Urinary bladder (tissue), 4 donors: ENCODE results near the gene BBS10. TPM values are rescaled to one million over a fixed set of nuclear protein-coding genes. Genes with fewer than 3 reads are reported as not detected.
"Not testable (repeated sequence)": the region's sequence is repeated elsewhere in the genome, so short reads cannot be mapped to it uniquely, and the experiment has no call there.

Experiments
- DNase-seq: peaks from one replicate; pipeline ENCODE4 v3.0.0-alpha.2; 2015; ENCODE audit errors: extremely low spot score
- H3K27ac ChIP-seq: one replicate; pipeline ENCODE4 v1.5.1; 2013; ENCODE audit warnings: low read depth, mild to moderate bottlenecking, moderate library complexity
- H3K36me3 ChIP-seq: one replicate; pipeline ENCODE4 v1.6.1; 2013; ENCODE audit warnings: mild to moderate bottlenecking, moderate library complexity; ENCODE audit not compliant: insufficient read depth
- H3K4me1 ChIP-seq: one replicate; pipeline ENCODE4 v1.6.1; 2013; ENCODE audit warnings: mild to moderate bottlenecking, moderate library complexity; ENCODE audit not compliant: insufficient read depth
- H3K4me3 ChIP-seq: one replicate; pipeline ENCODE4 v1.5.1; 2013; ENCODE audit warnings: low read depth, low read length
- WGBS: extraction: QIAGEN DNeasy Blood & Tissue Kit; methylation state at CpG from one replicate; pipeline ENCODE4 v1.1.7; 2013; 5-methylcytosine and 5-hydroxymethylcytosine counted together
- polyA plus RNA-seq: library from polyadenylated mRNA; stranded (reverse); fragments of 200-250 nt; gene quantifications from one replicate; pipeline ENCODE4 v1.2.3, GENCODE V29; 2013
- total RNA-seq: library from RNA; depleted of rRNA; stranded (reverse); fragments of >200 nt; gene quantifications from one replicate; pipeline ENCODE4 v1.2.3, GENCODE V29; 2014
- donor health status: healthy with polysubstance abuse.
- donor health status: healthy.

BBS10 gene
- total RNA-seq (32.8 TPM), polyA plus RNA-seq (9.1 TPM)

DNA sequence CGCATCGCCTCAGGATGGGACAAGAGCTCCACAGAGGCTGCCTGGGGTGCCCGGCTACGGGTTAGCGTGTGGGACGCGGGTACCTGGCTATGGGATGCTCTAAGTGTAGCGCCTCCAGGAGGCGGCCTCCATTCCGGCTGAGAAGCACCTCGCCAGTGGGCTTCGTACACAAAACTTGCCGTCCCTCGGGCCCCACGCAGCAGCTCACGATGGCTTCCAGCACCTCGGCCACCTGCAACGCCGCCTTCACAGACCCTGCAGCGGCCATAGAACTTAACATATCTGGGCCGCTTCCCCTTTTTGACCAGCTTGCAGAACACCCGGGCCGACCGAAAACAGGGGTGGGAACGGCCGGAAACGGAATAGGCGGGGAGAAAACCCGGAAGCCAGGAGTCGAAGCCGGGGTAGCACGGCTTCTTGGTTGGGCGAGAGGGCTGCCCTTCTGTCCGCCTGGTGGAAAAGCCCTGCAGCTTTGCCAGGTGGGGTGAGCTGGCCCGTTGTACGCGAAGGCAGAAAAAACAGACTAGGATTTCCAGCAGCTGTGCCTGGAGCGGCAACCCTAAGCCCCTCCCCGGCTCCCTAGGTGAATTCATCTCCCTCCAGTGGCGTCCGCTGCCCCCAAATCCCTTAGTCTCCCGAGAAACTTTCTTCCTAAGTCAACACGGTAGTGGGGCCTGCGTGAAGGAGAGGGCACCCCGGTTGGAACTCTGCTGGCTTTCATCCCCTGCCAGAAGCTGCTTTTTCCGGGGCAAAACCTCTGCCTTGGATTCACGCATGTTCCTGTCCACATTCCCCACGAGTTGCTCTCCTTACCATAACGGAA is at the start of gene BBS10:
BBS10 (minus strand) TSS at position 337 of the 823 bp plus-strand sequence; CDS start at position 280, 57 bp downstream.
- no peaks in the 10 kb centered on the region for H3K4me1 ChIP-seq
- under 1% methylated on average over 49 of the region's 49 CpGs for WGBS
- peak; percentile 78 for DNase-seq
- peak within 1 kb of the TSS; percentile 80 for H3K27ac ChIP-seq
- H3K36me3 ChIP-seq = no peaks in the 10 kb centered on the region
- H3K4me3 ChIP-seq = peak within 1 kb of the TSS; percentile 73

DNA sequence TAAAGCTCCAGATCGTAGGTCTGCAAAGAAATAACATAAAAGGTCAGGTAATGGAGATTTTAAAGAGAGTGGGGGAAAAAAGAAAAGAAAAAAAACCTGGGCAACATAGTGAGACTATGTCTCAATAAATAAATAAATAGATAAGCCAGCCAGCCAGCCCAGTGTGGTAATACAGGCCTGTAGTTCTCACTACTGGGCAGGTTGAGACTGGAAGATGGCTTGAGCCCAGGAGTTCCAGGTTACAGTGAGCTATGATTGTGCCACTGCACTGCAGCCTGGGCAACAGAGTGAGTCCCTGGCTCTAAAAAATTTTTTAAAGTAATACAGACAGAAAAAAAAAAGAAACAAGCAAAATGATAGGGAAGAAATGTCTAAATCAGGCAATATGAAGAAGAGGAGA is 43.2 kb upstream of the BBS10 start:
- H3K27ac ChIP-seq = no peak overlapping the region
- no peaks in the 10 kb centered on the region for H3K4me1 ChIP-seq
- DNase-seq = no peak
- 85% methylated on average over 1 of the region's 1 CpG for WGBS
- peaks cover 8% of the 10 kb centered on the region for H3K36me3 ChIP-seq
- no peak overlapping the region for H3K4me3 ChIP-seq

DNA sequence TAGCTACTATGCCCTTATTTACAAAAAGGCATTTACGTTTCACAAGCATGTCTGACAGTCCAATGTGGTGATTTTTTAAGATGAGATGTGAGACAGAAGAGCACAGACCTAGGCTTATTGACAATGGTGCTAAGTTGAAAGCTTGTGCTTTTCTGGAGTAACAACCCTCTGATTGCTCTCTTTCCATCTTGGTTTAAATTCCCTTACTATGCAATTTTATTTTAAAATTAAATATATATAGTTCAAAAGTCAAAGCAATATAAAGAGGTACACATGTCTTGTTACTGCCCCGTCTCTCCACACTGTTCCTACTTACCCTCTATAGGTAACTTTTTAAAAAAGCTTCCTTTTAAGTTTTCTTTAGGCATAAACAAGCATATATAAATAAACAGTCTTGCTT is 39.4 kb upstream of the BBS10 start:
- 94% methylated on average over 2 of the region's 2 CpGs for WGBS
- peaks cover 9% of the 10 kb centered on the region for H3K36me3 ChIP-seq
- H3K4me1 ChIP-seq = no peaks in the 10 kb centered on the region

DNA sequence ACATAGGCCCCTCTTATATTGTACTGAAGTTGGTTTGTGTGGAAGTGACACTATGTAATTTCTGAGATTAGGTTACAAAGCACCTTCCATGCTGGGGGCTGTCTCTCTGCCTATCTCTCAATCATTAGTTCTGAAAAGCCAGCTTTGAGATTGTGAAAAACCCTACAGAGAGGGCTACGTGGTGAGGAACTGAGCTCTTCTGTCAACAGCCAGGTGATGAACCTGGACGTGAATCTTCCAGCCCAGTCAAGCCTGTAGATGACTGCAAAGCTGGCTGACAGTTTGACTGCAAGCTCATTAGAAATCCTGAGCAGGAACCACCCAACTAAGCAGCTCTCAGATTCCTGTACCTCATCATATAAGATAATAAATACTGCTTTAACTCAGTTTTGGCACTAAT is 36.3 kb upstream of the BBS10 start:
- DNase-seq = no peak
- Histone ChIP-seq H3K36me3 (peaks cover 4% of the 10 kb centered on the region), H3K4me3 (no peak overlapping the region), H3K4me1 (no peaks in the 10 kb centered on the region), H3K27ac (no peak overlapping the region)
- WGBS = 94% methylated on average over 2 of the region's 2 CpGs

More for the DNA sequence above, 39.4 kb upstream of the BBS10 start:
- DNase-seq = no peak
- Histone ChIP-seq H3K27ac (no peak overlapping the region), H3K4me3 (no peak overlapping the region)

DNA sequence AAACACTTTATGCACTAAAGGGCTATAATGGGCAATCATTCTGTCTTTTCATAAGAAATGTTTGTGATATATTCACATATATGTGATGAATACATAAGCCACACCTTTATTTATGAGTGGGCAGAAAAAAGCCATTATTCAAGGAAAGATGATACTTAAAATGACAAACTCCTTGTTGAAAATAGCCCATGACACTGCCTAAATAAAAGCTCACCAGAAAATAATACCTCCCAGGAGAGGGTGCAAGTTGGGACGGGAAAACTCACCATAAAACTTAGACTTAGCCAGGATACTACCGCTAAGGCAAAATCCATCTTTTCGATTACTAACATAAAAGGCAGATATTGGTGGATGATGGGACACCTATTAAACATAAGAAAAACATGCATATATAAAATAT is 35.8 kb upstream of the BBS10 start:
- Histone ChIP-seq H3K36me3 (peaks cover 2% of the 10 kb centered on the region), H3K27ac (no peak overlapping the region), H3K4me1 (no peaks in the 10 kb centered on the region), H3K4me3 (no peak overlapping the region)
- WGBS = 95% methylated on average over 3 of the region's 3 CpGs
- no peak for DNase-seq

- 98% methylated on average over 1 of the region's 1 CpG for WGBS
- no peak overlapping the region for H3K4me3 ChIP-seq
Measured at GRCh38 chr12:76379261-76379660, 31.0 kb upstream of the BBS10 start.

GRCh38 chr12:76376876-76377275 is 28.7 kb upstream of the BBS10 start:
- not testable (repeated sequence) for H3K27ac ChIP-seq, H3K4me1 ChIP-seq, H3K4me3 ChIP-seq, H3K36me3 ChIP-seq, DNase-seq
- 97% methylated on average over 1 of the region's 1 CpG for WGBS

More at GRCh38 chr12:76379261-76379660, 31.0 kb upstream of the BBS10 start:
- no peaks in the 10 kb centered on the region for H3K4me1 ChIP-seq
- no peak for DNase-seq
- H3K36me3 ChIP-seq = no peaks in the 10 kb centered on the region
- H3K27ac ChIP-seq = no peak overlapping the region

DNA sequence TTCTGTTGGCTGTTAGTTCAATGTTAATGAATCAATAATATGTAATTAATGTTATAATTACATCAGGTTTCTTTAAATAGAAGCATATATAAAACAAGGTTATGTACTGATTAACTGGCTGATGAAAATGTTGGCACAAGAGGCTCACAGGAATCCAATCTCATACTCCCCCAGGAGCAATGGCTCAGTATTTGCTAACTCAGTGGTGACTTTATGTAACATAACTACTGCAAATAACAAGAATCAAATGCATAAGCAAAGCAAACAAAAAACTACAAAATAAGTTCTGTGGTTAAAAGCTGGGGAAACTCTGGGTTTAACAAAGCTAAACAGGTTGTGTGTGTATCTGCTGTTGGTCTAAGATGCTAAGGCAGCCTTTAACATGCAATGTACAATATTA is 27.7 kb upstream of the BBS10 start:
- no peak for DNase-seq
- Histone ChIP-seq H3K4me1 (no peaks in the 10 kb centered on the region), H3K4me3 (no peak overlapping the region), H3K36me3 (no peaks in the 10 kb centered on the region), H3K27ac (no peak overlapping the region)

GRCh38 chr12:76375470-76375869 is 27.3 kb upstream of the BBS10 start:
- 100% methylated on average over 1 of the region's 1 CpG for WGBS
- DNase-seq = no peak
- Histone ChIP-seq H3K36me3 (no peaks in the 10 kb centered on the region), H3K27ac (no peak overlapping the region), H3K4me3 (no peak overlapping the region), H3K4me1 (no peaks in the 10 kb centered on the region)

DNA sequence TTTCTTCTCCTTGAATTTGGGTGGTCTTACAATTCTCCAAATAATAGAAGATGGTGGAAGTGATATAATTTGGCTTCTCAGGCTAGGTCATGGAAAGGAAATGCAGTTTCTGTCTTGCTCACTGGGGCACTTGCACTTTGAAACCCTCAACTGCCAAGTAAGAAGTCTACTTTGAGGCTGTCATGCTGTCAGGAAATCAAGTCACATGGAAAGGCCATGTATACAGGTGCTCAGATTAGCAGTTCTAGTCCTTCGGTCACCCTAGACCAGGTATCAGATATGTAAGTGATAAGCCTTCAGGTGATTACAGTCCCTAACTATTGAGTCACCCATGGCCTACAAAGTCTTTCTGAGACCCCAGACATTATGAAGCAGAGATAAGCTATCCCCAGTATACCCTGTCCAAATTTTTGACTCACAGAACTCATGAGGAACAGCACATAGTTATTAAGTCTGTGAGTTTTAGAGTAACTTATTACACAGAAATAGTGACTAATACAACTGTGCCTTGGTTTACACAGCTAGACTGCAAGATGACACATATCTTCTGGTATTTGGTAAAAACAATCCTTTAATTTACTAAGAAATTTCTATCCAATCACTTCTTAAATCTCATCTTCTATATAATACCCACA is 26.3 kb upstream of the BBS10 start:
- Histone ChIP-seq H3K27ac (no peak overlapping the region), H3K4me3 (no peak overlapping the region), H3K4me1 (no peaks in the 10 kb centered on the region), H3K36me3 (no peaks in the 10 kb centered on the region)
- DNase-seq = no peak
- WGBS = 97% methylated on average over 1 of the region's 1 CpG

DNA sequence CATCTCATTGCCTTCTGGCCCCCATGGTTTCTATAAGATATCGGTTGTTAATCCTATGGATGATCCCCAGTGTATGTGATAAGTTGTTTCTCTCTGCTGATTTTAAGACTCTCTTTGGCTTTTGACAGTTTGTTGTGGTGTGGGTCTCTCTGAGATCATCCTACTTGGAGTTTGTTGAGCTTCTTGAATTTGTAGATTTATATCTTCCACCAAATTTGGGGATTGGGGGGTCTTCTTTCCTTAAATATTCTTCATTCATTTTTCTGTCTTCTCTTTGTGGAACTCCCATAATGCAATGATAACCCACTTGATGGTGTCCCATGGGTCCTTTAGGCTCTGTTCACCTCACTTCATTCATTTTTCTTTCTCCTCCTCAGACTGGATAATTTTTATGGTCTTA is 20.0 kb upstream of the BBS10 start:
- WGBS = 99% methylated on average over 1 of the region's 1 CpG
- Histone ChIP-seq H3K27ac (no peak overlapping the region), H3K36me3 (peaks cover 2% of the 10 kb centered on the region), H3K4me3 (no peak overlapping the region), H3K4me1 (no peaks in the 10 kb centered on the region)
- DNase-seq = no peak

GRCh38 chr12:76366163-76366562 is 17.9 kb upstream of the BBS10 start:
- Histone ChIP-seq H3K4me1 (no peaks in the 10 kb centered on the region), H3K36me3 (peaks cover 2% of the 10 kb centered on the region), H3K27ac (no peak overlapping the region), H3K4me3 (no peak overlapping the region)
- DNase-seq = no peak
- 97% methylated on average over 1 of the region's 1 CpG for WGBS

- H3K36me3 ChIP-seq, H3K4me3 ChIP-seq, H3K27ac ChIP-seq, H3K4me1 ChIP-seq, DNase-seq: not testable (repeated sequence)
- 93% methylated on average over 5 of the region's 5 CpGs for WGBS
Measured at GRCh38 chr12:76364131-76364530, 15.9 kb upstream of the BBS10 start.

- Histone ChIP-seq H3K4me3 (no peak overlapping the region), H3K4me1 (no peaks in the 10 kb centered on the region), H3K27ac (no peak overlapping the region), H3K36me3 (peaks cover 2% of the 10 kb centered on the region)
- WGBS = 98% methylated on average over 9 of the region's 9 CpGs
- DNase-seq = no peak
Measured at GRCh38 chr12:76360316-76360715, 12.1 kb upstream of the BBS10 start.
